ENCODE data around the gene TP53I13. TPM values are rescaled to one million over a fixed set of nuclear protein-coding genes. Genes with fewer than 3 reads are reported as not detected.

Gene TP53I13
- total and polyA plus RNA-seq, 2 of the 13 experiments (the other 11 are each of a cell fraction or from before 2014, with no cell fraction given) = 16.9 to 25.7 TPM

DNA sequence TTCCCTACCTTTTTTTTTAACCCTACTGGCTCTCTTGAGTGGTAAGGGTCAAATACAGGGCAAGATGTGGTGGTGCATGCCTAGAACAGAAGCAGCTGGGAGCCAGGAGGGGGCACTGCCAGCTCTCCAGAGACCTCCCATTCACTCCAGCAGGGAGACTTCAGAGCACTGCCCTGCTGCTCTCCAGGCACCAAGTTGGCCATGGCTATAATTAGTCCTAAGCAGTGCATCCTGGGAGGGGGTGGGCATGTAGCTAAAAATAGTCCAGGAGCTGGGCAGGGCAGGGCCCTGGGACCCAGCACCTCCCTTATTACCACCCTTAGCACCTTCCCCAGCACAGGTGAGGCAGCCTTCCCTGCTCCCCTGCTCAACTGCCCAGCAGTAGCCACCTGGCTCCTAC, 50.8 kb downstream of the TP53I13 start:
- H3K4me3 ChIP-seq (replicated peaks in 1 of 3; ENCODE audit: insufficient read depth in 1 of 3, low read depth in 2 of 3, low read length in 3 of 3) = no peak overlapping the region
- H2AFZ ChIP-seq (ENCODE audit: low read length) = no peak overlapping the region
- TF ChIP-seq CTCF (CRISPR knock-in tag; IDR thresholded peaks at IDR 0.05) = peak; percentile 42
- TF ChIP-seq SMC3 (IDR thresholded peaks at IDR 0.05; ENCODE audit: low read length) = 0 out of 2 replicates have a peak, but pooled peaks have one; percentile 2
- no peak for TF ChIP-seq EZH2 (conservative IDR thresholded peaks at IDR 0.05; ENCODE audit: low read depth, low read length)
- H3K4me1 ChIP-seq (ENCODE audit: insufficient read depth, low read length) = peaks cover 79% of the 10 kb centered on the region
- no peak for ATAC-seq
- POLR2A ChIA-PET = no interaction called here
- BruUV-seq (replicated peaks) = no TSS peak
- H3K27ac ChIP-seq (ENCODE audit: extremely low read length, insufficient read depth, low read length) = no peak overlapping the region
- no peaks in the 10 kb centered on the region for H3K36me3 ChIP-seq (replicated peaks in 1 of 2; ENCODE audit: control insufficient read depth in 1 of 2, insufficient read depth in 2 of 2, low read length in 2 of 2)
- no peak for FAIRE-seq
- H3K27me3 ChIP-seq (ENCODE audit: control insufficient read depth in 1 of 2, insufficient read depth in 2 of 2, low read length in 2 of 2) = peaks cover 4 to 72% of the 10 kb centered on the region in 2 experiments
- H3K4me2 ChIP-seq (ENCODE audit: low read depth, low read length) = no peak overlapping the region
- H3K9ac ChIP-seq (ENCODE audit: insufficient read depth, low read depth, low read length) = no peak overlapping the region
- intact Hi-C loops (cut with micrococcal nuclease; ENCODE audit: unreplicated experiment) = no loop called here
- H3K79me2 ChIP-seq (ENCODE audit: insufficient read depth, low read length) = no peaks in the 10 kb centered on the region
- no peaks in the 10 kb centered on the region for H3K9me3 ChIP-seq (ENCODE audit: low read length)
- DNase-seq (ENCODE audit: low spot score) = no peak
- in situ Hi-C loops (cut with HindIII; ENCODE audit: extremely low pct_ligation_motif_present, low pct_unique_long_range_greater_than_20kb) = loop anchor here (5.0 kb wide), 1 partner anchor 37 kb away; no protein-coding TSS in a partner anchor
- no peaks in the 10 kb centered on the region for H4K20me1 ChIP-seq (ENCODE audit: insufficient read depth, low read length)
- CTCF ChIA-PET (ENCODE audit: low intra/inter-chr PET ratio, low total read pairs) = interaction anchor here (2.6 kb wide), 1 partner anchor 160 kb away, joined by 10 read pairs; no protein-coding TSS in a partner anchor

DNA sequence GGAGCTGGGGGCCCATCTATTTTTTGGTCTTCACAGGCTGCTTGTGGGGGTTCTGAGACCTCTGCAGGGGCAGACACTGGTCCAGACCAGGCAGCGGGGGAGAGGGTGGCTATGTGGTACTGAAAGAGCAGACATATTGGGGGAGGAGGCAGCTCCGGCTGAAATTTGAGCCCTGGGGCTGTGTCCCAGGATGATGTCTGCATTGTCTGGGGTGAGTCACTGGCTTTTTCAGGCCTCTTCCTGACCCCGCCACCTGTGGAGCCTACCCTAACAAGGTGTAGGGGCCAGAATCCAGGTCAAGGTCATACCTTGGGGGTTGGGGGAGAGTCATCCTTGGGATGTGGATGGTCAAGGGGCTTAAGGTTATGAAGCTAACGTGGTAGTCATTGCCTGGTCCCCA, 51.8 kb downstream of the TP53I13 start:
- ATAC-seq (no peak), DNase-seq (ENCODE audit: low spot score) (no peak), FAIRE-seq (no peak)
- H3K27me3 ChIP-seq (ENCODE audit: control insufficient read depth in 1 of 2, insufficient read depth in 2 of 2, low read length in 2 of 2) = peaks cover 4 to 62% of the 10 kb centered on the region in 2 experiments
- CTCF ChIA-PET (ENCODE audit: low intra/inter-chr PET ratio, low total read pairs) = no interaction called here
- H3K4me3 ChIP-seq (replicated peaks in 1 of 3; ENCODE audit: insufficient read depth in 1 of 3, low read depth in 2 of 3, low read length in 3 of 3) = no peak overlapping the region
- no TSS peak for BruUV-seq (replicated peaks)
- H3K79me2 ChIP-seq (ENCODE audit: insufficient read depth, low read length) = no peaks in the 10 kb centered on the region
- H3K36me3 ChIP-seq (replicated peaks in 1 of 2; ENCODE audit: control insufficient read depth in 1 of 2, insufficient read depth in 2 of 2, low read length in 2 of 2) = no peaks in the 10 kb centered on the region
- TF ChIP-seq, protein P1, sequence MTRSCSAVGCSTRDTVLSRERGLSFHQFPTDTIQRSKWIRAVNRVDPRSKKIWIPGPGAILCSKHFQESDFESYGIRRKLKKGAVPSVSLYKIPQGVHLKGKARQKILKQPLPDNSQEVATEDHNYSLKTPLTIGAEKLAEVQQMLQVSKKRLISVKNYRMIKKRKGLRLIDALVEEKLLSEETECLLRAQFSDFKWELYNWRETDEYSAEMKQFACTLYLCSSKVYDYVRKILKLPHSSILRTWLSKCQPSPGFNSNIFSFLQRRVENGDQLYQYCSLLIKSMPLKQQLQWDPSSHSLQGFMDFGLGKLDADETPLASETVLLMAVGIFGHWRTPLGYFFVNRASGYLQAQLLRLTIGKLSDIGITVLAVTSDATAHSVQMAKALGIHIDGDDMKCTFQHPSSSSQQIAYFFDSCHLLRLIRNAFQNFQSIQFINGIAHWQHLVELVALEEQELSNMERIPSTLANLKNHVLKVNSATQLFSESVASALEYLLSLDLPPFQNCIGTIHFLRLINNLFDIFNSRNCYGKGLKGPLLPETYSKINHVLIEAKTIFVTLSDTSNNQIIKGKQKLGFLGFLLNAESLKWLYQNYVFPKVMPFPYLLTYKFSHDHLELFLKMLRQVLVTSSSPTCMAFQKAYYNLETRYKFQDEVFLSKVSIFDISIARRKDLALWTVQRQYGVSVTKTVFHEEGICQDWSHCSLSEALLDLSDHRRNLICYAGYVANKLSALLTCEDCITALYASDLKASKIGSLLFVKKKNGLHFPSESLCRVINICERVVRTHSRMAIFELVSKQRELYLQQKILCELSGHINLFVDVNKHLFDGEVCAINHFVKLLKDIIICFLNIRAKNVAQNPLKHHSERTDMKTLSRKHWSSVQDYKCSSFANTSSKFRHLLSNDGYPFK (CRISPR knock-in tag; IDR thresholded peaks at IDR 0.05; ENCODE audit: borderline replicate concordance) = peak; percentile 76
- peak; percentile 68 for TF ChIP-seq FOSL2 (CRISPR knock-in tag; IDR thresholded peaks at IDR 0.05)
- TF ChIP-seq, protein P2, sequence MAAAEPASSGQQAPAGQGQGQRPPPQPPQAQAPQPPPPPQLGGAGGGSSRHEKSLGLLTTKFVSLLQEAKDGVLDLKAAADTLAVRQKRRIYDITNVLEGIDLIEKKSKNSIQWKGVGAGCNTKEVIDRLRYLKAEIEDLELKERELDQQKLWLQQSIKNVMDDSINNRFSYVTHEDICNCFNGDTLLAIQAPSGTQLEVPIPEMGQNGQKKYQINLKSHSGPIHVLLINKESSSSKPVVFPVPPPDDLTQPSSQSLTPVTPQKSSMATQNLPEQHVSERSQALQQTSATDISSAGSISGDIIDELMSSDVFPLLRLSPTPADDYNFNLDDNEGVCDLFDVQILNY (CRISPR knock-in tag; conservative IDR thresholded peaks at IDR 0.05) = no peak
- TF ChIP-seq, protein P3, sequence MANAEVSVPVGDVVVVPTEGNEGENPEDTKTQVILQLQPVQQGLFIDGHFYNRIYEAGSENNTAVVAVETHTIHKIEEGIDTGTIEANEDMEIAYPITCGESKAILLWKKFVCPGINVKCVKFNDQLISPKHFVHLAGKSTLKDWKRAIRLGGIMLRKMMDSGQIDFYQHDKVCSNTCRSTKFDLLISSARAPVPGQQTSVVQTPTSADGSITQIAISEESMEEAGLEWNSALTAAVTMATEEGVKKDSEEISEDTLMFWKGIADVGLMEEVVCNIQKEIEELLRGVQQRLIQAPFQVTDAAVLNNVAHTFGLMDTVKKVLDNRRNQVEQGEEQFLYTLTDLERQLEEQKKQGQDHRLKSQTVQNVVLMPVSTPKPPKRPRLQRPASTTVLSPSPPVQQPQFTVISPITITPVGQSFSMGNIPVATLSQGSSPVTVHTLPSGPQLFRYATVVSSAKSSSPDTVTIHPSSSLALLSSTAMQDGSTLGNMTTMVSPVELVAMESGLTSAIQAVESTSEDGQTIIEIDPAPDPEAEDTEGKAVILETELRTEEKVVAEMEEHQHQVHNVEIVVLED (CRISPR knock-in tag; IDR thresholded peaks at IDR 0.05; ENCODE audit: borderline replicate concordance) = no peak
- 0 out of 2 replicates have a peak, but pooled peaks have one; percentile 18 for TF ChIP-seq RARA (CRISPR knock-in tag; IDR thresholded peaks at IDR 0.05)
- 40% methylated on average over 3 of the region's 4 CpGs for WGBS (ENCODE audit: low lambda C conversion rate)
- in situ Hi-C loops (cut with HindIII; ENCODE audit: extremely low pct_ligation_motif_present, low pct_unique_long_range_greater_than_20kb) = loop anchor here (10.0 kb wide), 1 partner anchor 155 kb away; no protein-coding TSS in a partner anchor
- peaks cover 68% of the 10 kb centered on the region for H3K4me1 ChIP-seq (ENCODE audit: insufficient read depth, low read length)
- no peaks in the 10 kb centered on the region for H4K20me1 ChIP-seq (ENCODE audit: insufficient read depth, low read length)
- H3K9ac ChIP-seq (ENCODE audit: insufficient read depth, low read depth, low read length) = no peak overlapping the region
- POLR2A ChIA-PET = no interaction called here
- H3K4me2 ChIP-seq (ENCODE audit: low read depth, low read length) = no peak overlapping the region
- no peak overlapping the region for H3K27ac ChIP-seq (ENCODE audit: extremely low read length, insufficient read depth, low read length)
- H2AFZ ChIP-seq (ENCODE audit: low read length) = no peak overlapping the region
- intact Hi-C loops (cut with micrococcal nuclease; ENCODE audit: unreplicated experiment) = loop anchor here (5.0 kb wide), 1 partner anchor 142 kb away; no protein-coding TSS in a partner anchor
- no peaks in the 10 kb centered on the region for H3K9me3 ChIP-seq (ENCODE audit: low read length)

All from HepG2 (cell line).